OCI-LY7 (cell line): ENCODE results near the gene GLIPR2.

Experiments used
- EZH2phosphoT487 ChIP-seq: fragments of 200-600 bp; sonication (generic); IDR thresholded peaks from 2 replicates; pipeline ENCODE4 v1.6.1; 2018; ENCODE audit warnings: low read depth, borderline replicate concordance, mild to moderate bottlenecking, mixed run types, antibody characterized with exemption, low read length, moderate library complexity, mixed read lengths
- TF ChIP-seq, protein P1 (sequence below): fragments of 200-600 bp; sonication (generic); conservative IDR thresholded peaks from 2 replicates; pipeline ENCODE4 v1.5.1; 2014; ENCODE audit warnings: mild to moderate bottlenecking, antibody characterized with exemption, low read length, moderate library complexity, mixed read lengths

DNA sequence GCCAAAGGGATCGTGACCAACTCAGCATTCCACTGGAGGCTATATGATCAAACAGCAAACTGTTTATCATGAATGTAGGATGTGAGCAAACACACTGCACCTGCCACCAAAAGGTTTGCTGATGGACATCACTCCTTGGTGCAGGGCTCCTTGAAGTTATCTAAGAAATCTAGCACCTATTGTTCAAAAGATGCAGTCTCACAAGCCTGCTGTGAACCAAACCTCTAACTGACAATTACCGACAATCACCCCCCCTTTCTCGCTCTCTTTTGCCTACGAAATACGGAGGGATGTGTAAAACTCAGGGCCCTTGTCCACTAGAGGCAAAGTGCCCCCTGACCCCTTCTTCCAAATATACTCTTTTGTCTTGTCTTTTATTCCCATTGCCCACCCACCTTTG, 51.7 kb downstream of the GLIPR2 start:
- TF ChIP-seq, protein P1, sequence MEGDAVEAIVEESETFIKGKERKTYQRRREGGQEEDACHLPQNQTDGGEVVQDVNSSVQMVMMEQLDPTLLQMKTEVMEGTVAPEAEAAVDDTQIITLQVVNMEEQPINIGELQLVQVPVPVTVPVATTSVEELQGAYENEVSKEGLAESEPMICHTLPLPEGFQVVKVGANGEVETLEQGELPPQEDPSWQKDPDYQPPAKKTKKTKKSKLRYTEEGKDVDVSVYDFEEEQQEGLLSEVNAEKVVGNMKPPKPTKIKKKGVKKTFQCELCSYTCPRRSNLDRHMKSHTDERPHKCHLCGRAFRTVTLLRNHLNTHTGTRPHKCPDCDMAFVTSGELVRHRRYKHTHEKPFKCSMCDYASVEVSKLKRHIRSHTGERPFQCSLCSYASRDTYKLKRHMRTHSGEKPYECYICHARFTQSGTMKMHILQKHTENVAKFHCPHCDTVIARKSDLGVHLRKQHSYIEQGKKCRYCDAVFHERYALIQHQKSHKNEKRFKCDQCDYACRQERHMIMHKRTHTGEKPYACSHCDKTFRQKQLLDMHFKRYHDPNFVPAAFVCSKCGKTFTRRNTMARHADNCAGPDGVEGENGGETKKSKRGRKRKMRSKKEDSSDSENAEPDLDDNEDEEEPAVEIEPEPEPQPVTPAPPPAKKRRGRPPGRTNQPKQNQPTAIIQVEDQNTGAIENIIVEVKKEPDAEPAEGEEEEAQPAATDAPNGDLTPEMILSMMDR: no peak
- TF ChIP-seq EZH2phosphoT487: no peak
